SK-N-SH (cell line): Measurements from ENCODE around the gene CPLX1. TPM values are rescaled to one million over a fixed set of nuclear protein-coding genes. Genes with fewer than 3 reads are reported as not detected.
A peak's percentile ranks its signal among the peaks of the same experiment; 100 is the strongest.

Source experiments
- CTCF ChIA-PET: fragments of 300-600, 350-600 bp; formaldehyde crosslinking; extraction: SDS; loops from one replicate; lab custom pipeline; 2021; lab: Yijun Ruan, JAX
- POLR2A ChIA-PET: fragments of 350-600 bp; sonication (Branson Sonifier 250); formaldehyde crosslinking; extraction: SDS; loops from one replicate; lab custom pipeline; 2020; ENCODE audit warnings: antibody characterized with exemption, inconsistent platforms; lab: Yijun Ruan, JAX
- DNase-seq: peaks from one replicate; pipeline ENCODE4 v3.0.0; 2012
- H2AFZ ChIP-seq: fragments of 200-600 bp; sonication (generic); 2 replicates; pipeline ENCODE4 v1.8.1; 2016; ENCODE audit warnings: antibody characterized with exemption, mild to moderate bottlenecking, low read depth
- H3F3A ChIP-seq: fragments of 200-600 bp; sonication (generic); replicated peaks from 2 replicates; pipeline ENCODE3; 2016; ENCODE audit warnings: antibody characterized with exemption, mild to moderate bottlenecking; ENCODE audit not compliant: insufficient read depth
- H3K27ac ChIP-seq, 2 experiments: fragments of 200-500 bp in 1 of 2; fragments of 200-600 bp in 1 of 2; sonication (Bioruptor generic) in 1 of 2; sonication (generic), shearing (Covaris generic) in 1 of 2; 2 replicates each; pipeline versions ENCODE4 v1.5.1 to v1.6.1; 2014 to 2016; ENCODE audit warnings: low read depth in 2 of 2, inconsistent platforms in 1 of 2, low read length in 1 of 2, mild to moderate bottlenecking in 1 of 2, mixed read lengths in 1 of 2
- H3K27me3 ChIP-seq: fragments of 200-600 bp; sonication (generic), shearing (Covaris generic); 2 replicates; pipeline ENCODE4 v1.6.1; 2016; ENCODE audit warnings: mixed run types; ENCODE audit not compliant: insufficient read depth
- H3K36me3 ChIP-seq, 2 experiments: fragments of 200-500 bp in 1 of 2; fragments of 200-600 bp in 1 of 2; sonication (Bioruptor generic) in 1 of 2; sonication (generic) in 1 of 2; replicated peaks in 1 of 2; 2 replicates each; pipeline versions ENCODE3 to v1.5.1; 2014 to 2016; ENCODE audit warnings: low read length in 1 of 2, mild to moderate bottlenecking in 1 of 2; ENCODE audit not compliant: insufficient read depth in 2 of 2, control insufficient read depth in 1 of 2
- H3K4me1 ChIP-seq, 2 experiments: fragments of 200-500 bp in 1 of 2; fragments of 200-600 bp in 1 of 2; sonication (Bioruptor generic) in 1 of 2; sonication (generic), shearing (Covaris generic) in 1 of 2; 2 replicates each; pipeline versions ENCODE4 v1.5.1 to v1.6.1; 2014 to 2016; ENCODE audit warnings: low read depth in 1 of 2, low read length in 1 of 2, mixed run types in 1 of 2; ENCODE audit not compliant: insufficient read depth in 2 of 2, control insufficient read depth in 1 of 2
- H3K4me2 ChIP-seq: fragments of 200-600 bp; sonication (generic), shearing (Covaris generic); 2 replicates; pipeline ENCODE4 v1.6.1; 2017; ENCODE audit warnings: mixed run types
- H3K4me3 ChIP-seq, 2 experiments: fragments of 200-500 bp in 1 of 2; fragments of 200-600 bp in 1 of 2; sonication (Bioruptor generic) in 1 of 2; sonication (generic), shearing (Covaris generic) in 1 of 2; 2 replicates each; pipeline versions ENCODE4 v1.5.1 to v1.8.1; 2014 to 2016; ENCODE audit warnings: low read depth in 2 of 2, inconsistent platforms in 1 of 2, low read length in 1 of 2, mild to moderate bottlenecking in 1 of 2, mixed read lengths in 1 of 2, moderate library complexity in 1 of 2
- H3K79me2 ChIP-seq: fragments of 200-600 bp; sonication (generic); 2 replicates; pipeline ENCODE4 v1.8.1; 2017; ENCODE audit warnings: mild to moderate bottlenecking; ENCODE audit not compliant: insufficient read depth
- H3K9ac ChIP-seq: fragments of 200-600 bp; sonication (generic); 2 replicates; pipeline ENCODE4 v1.6.1; 2017; ENCODE audit warnings: mixed run types
- H3K9me2 ChIP-seq: fragments of 200-600 bp; sonication (generic); 2 replicates; pipeline ENCODE4 v1.6.1; 2017; ENCODE audit warnings: mixed run types
- H3K9me3 ChIP-seq: fragments of 200-600 bp; sonication (generic); 2 replicates; pipeline ENCODE4 v1.6.1; 2017; ENCODE audit warnings: mixed run types, mild to moderate bottlenecking, moderate library complexity
- H4K20me1 ChIP-seq: fragments of 200-600 bp; sonication (generic); 2 replicates; pipeline ENCODE4 v1.6.1; 2017; ENCODE audit warnings: mild to moderate bottlenecking, mixed run types; ENCODE audit not compliant: insufficient read depth
- CHD2 ChIP-seq: fragments of 150-350 bp; IDR thresholded peaks from 2 replicates; pipeline ENCODE4 v1.6.1; 2018; ENCODE audit warnings: low read length; ENCODE audit not compliant: partially characterized antibody
- EZH2phosphoT487 ChIP-seq: fragments of 200-600 bp; sonication (generic); IDR thresholded peaks from 2 replicates; pipeline ENCODE4 v1.6.1; 2017; ENCODE audit warnings: low read depth, mixed run types, mild to moderate bottlenecking, antibody characterized with exemption, moderate library complexity, borderline replicate concordance
- IRF3 ChIP-seq: fragments of 150-350 bp; IDR thresholded peaks from 2 replicates; pipeline ENCODE4 v1.6.1; 2016; ENCODE audit warnings: mild to moderate bottlenecking, low read depth, low read length
- JUND ChIP-seq: IDR thresholded peaks from 2 replicates; pipeline ENCODE4 v1.4.0; 2012
- MAX ChIP-seq: IDR thresholded peaks from 2 replicates; pipeline ENCODE4 v1.4.0; 2012; ENCODE audit warnings: low read depth
- MEF2A ChIP-seq: IDR thresholded peaks from 2 replicates; pipeline ENCODE4 v1.4.0; 2012; ENCODE audit warnings: low read depth, borderline replicate concordance
- MXI1 ChIP-seq: IDR thresholded peaks from 2 replicates; pipeline ENCODE4 v1.6.1; 2012; ENCODE audit warnings: mild to moderate bottlenecking, low read depth, low read length, improper control_type of control experiment
- PBX3 ChIP-seq: IDR thresholded peaks from 2 replicates; pipeline ENCODE4; 2012
- POLR2AphosphoS5 ChIP-seq: IDR thresholded peaks from 2 replicates; pipeline ENCODE4 v1.6.1; 2012; ENCODE audit warnings: low read depth, low read length
- RAD21 ChIP-seq: IDR thresholded peaks from 2 replicates; pipeline ENCODE4 v1.6.1; 2012; ENCODE audit warnings: mild to moderate bottlenecking, low read length
- RCOR1 ChIP-seq: fragments of 150-350 bp; IDR thresholded peaks from 2 replicates; pipeline ENCODE4 v1.6.1; 2017; ENCODE audit warnings: antibody characterized with exemption, low read length
- RXRA ChIP-seq: IDR thresholded peaks from 2 replicates; pipeline ENCODE4 v1.4.0; 2012; ENCODE audit warnings: low read depth, mild to moderate bottlenecking, borderline replicate concordance
- TEAD4 ChIP-seq: IDR thresholded peaks from 2 replicates; pipeline ENCODE4 v1.4.0; 2012; ENCODE audit warnings: mild to moderate bottlenecking, borderline replicate concordance; ENCODE audit not compliant: insufficient read depth
- YY1 ChIP-seq: IDR thresholded peaks from 2 replicates; pipeline ENCODE4 v1.4.0; 2012; ENCODE audit warnings: low read depth, mild to moderate bottlenecking
- WGBS: methylation state at CpG from one replicate; pipeline ENCODE4 v1.1.6; 2017; ENCODE audit warnings: low lambda C conversion rate; 5-methylcytosine and 5-hydroxymethylcytosine counted together
- polyA plus RNA-seq, 3 experiments: library from polyadenylated mRNA; depleted of rRNA; stranded (reverse); fragments of >200 nt; gene quantifications; 2 replicates each; pipeline ENCODE4 v1.2.3, GENCODE V29; 2012
- TF ChIP-seq, protein P1 (sequence below): fragments of 200-600 bp; sonication (generic); IDR thresholded peaks from 2 replicates; pipeline ENCODE4 v1.6.1; 2017; ENCODE audit warnings: antibody characterized with exemption, mild to moderate bottlenecking, moderate library complexity
- TF ChIP-seq, protein P2 (sequence below): IDR thresholded peaks from 2 replicates; pipeline ENCODE4 v1.6.1; 2012; ENCODE audit warnings: mild to moderate bottlenecking, low read depth, low read length, moderate library complexity

The CPLX1 gene
- polyA plus RNA-seq, 1 of the 3 experiments (the other 2 are of a cell fraction), result 0.56 TPM

DNA sequence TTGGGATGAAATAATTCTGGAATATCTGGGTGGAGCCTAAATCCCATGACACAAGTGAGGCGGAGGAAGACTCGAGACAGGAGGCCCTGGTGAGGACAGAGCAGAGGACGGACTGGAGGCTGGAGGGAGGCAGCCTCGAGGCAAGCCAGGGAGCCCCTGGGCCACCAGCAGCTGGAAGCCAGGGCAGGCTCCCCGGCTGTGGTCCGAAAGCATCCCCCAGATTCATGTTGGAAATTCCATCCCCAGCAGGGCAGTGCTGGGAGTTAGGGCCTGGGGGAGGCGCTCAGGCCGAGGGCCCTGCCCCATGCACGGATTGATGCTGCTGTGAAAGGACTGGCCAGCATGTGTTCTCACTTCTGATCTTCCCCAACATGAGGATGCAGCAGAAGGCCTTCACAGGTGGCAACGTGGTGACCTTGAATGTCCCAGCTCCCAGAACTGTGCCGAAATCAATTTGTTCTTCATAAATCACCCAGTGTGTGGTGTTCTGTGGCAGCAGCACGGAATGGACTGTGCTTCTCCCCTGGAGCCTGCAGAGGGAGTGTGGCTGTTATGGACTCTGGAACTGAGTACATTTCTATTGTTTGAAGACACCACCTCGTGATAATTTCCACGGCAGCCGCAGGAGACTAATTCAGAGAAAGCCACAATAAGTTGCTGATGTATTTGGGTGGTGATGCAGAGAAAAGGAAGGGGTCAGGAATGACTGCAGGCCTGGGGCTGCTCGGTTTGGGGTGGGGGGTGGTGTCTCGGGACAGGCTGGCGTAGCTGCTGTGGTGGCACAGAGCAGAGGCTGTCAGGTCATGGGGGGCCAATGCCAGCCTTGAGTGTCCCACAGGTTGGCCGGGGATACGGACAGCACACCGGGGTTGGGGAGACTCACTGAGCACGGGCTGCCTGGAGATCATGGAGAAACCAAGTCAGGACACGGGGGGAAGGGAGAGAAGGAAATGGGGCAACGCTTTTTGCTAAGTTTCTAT, 63.4 kb downstream of the CPLX1 start (continued):
- TF ChIP-seq MAX (no peak), JUND (no peak), RCOR1 (no peak), RAD21 (peak; percentile 35), POLR2AphosphoS5 (no peak; the same call in 1 of the 2 replicates), IRF3 (no peak)

DNA sequence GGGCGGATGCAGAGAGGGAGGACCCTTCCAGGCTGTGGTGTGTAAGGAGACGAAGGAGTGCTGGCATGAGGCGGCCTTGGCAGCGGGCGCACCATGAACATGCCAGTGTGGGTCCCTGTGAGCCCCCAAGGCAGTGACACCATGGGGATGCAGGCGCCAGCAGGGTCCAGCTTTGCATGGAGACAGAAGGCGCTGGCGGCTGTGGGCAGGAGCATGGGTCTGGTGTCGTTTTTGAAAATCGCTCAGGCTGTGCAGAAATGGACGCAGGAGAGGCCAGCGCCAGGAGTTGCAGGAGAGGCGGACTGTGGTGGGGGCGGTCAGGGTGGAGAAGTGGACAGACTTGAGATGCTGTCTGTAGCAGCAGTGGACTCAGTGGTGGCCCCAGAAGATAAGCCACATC, 64.2 kb downstream of the CPLX1 start:
- Histone ChIP-seq H3K9me2 (no peaks in the 10 kb centered on the region), H4K20me1 (peaks cover 35% of the 10 kb centered on the region)
- TF ChIP-seq EZH2phosphoT487 (no peak), POLR2AphosphoS5 (no peak), TEAD4 (no peak), RXRA (no peak), MEF2A (no peak), MXI1 (no peak), CHD2 (no peak), RAD21 (no peak), YY1 (no peak), PBX3 (no peak)
- TF ChIP-seq, protein P1, sequence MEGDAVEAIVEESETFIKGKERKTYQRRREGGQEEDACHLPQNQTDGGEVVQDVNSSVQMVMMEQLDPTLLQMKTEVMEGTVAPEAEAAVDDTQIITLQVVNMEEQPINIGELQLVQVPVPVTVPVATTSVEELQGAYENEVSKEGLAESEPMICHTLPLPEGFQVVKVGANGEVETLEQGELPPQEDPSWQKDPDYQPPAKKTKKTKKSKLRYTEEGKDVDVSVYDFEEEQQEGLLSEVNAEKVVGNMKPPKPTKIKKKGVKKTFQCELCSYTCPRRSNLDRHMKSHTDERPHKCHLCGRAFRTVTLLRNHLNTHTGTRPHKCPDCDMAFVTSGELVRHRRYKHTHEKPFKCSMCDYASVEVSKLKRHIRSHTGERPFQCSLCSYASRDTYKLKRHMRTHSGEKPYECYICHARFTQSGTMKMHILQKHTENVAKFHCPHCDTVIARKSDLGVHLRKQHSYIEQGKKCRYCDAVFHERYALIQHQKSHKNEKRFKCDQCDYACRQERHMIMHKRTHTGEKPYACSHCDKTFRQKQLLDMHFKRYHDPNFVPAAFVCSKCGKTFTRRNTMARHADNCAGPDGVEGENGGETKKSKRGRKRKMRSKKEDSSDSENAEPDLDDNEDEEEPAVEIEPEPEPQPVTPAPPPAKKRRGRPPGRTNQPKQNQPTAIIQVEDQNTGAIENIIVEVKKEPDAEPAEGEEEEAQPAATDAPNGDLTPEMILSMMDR, result no peak
- TF ChIP-seq, protein P2, sequence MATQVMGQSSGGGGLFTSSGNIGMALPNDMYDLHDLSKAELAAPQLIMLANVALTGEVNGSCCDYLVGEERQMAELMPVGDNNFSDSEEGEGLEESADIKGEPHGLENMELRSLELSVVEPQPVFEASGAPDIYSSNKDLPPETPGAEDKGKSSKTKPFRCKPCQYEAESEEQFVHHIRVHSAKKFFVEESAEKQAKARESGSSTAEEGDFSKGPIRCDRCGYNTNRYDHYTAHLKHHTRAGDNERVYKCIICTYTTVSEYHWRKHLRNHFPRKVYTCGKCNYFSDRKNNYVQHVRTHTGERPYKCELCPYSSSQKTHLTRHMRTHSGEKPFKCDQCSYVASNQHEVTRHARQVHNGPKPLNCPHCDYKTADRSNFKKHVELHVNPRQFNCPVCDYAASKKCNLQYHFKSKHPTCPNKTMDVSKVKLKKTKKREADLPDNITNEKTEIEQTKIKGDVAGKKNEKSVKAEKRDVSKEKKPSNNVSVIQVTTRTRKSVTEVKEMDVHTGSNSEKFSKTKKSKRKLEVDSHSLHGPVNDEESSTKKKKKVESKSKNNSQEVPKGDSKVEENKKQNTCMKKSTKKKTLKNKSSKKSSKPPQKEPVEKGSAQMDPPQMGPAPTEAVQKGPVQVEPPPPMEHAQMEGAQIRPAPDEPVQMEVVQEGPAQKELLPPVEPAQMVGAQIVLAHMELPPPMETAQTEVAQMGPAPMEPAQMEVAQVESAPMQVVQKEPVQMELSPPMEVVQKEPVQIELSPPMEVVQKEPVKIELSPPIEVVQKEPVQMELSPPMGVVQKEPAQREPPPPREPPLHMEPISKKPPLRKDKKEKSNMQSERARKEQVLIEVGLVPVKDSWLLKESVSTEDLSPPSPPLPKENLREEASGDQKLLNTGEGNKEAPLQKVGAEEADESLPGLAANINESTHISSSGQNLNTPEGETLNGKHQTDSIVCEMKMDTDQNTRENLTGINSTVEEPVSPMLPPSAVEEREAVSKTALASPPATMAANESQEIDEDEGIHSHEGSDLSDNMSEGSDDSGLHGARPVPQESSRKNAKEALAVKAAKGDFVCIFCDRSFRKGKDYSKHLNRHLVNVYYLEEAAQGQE, result no peak
- TF ChIP-seq, all 33 proteins: peak for 0
- WGBS, result 94% methylated on average over 13 of the region's 14 CpGs
- no peaks in the 10 kb centered on the region for H3K9me3 ChIP-seq
- DNase-seq, result no peak
- ChIA-PET CTCF (interaction anchor here (1.8 to 3.6 kb wide), 2 partner anchors 13 to 20 kb away, joined by 7 to 18 read pairs; no protein-coding TSS in a partner anchor), POLR2A (no interaction called here)
- H3K79me2 ChIP-seq, result peaks cover 7% of the 10 kb centered on the region; the same call in 1 of the 2 replicates
- H3K27me3 ChIP-seq, result no peaks in the 10 kb centered on the region
- no peak overlapping the region for H3K9ac ChIP-seq
- no peak overlapping the region for H3K4me2 ChIP-seq
- H2AFZ ChIP-seq, result no peak overlapping the region
- H3K27ac ChIP-seq, result no peak overlapping the region; a peak in 1 of 4 replicates
- H3K4me1 ChIP-seq, result peaks cover 0 to 4% of the 10 kb centered on the region in 2 experiments; a peak in 1 of 4 replicates
- no peak overlapping the region for H3K4me3 ChIP-seq
- H3F3A ChIP-seq, result peaks cover 9% of the 10 kb centered on the region
- H3K36me3 ChIP-seq, result peaks cover 31 to 56% of the 10 kb centered on the region in 2 experiments
